Adrenal gland (tissue), 5 donors: ENCODE results near the gene FSIP1.

ENCODE experiments used
- CTCF ChIP-seq, 6 experiments: fragments of 450-650 bp in 4 of 6; fragments of 200-600 bp in 2 of 6; sonication (generic) in 1 of 6; IDR thresholded peaks; 1 replicate in 5 of 6; 2 replicates in 1 of 6; pipeline versions ENCODE4 v1.5.1 to v1.8.0; 2016 to 2021; ENCODE audit warnings: antibody characterized with exemption in 6 of 6, mild to moderate bottlenecking in 2 of 6, moderate library complexity in 1 of 6
- POLR2A ChIP-seq, 2 donors: fragments of 450-650 bp; IDR thresholded peaks; one replicate each; pipeline ENCODE4 v1.6.1; 2017; ENCODE audit warnings: antibody characterized with exemption in 2 of 2, mild to moderate bottlenecking in 2 of 2, moderate library complexity in 1 of 2
- donor health status: DM: no; HTN: no; CAD: no.

DNA sequence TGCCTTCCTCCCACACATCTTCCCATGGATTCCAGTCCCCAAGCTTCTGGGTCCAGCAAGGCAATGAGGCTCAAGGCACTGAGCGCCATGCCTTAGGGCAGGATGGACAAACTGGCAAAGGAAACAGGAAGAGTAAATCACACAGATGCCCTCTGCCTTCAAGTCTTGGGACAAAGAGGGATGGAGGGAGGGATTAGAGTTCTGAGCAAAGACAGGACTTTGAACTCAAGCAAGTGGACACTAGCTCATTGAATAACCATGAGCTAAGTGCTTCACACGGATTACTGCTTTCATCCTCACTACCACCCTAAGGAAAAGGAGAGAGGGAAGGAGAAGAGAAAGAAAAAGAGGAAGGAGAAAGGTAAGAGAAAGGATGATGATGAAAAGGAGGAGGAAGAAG is 209.4 kb downstream of the FSIP1 start:
- TF ChIP-seq CTCF (IDR thresholded peaks at IDR 0.05) (no peak), POLR2A (IDR thresholded peaks at IDR 0.05) (no peak)
